GM19372 (cell line): ENCODE results near the gene INSYN1.

Source experiments
- ATAC-seq: cut with Tn5 transposase; IDR thresholded peaks from one replicate; pipeline ENCODE4 v1.9.1; 2021; ENCODE audit warnings: mild to moderate bottlenecking, low read depth, moderate library complexity; ENCODE audit not compliant: unreplicated experiment

Gene INSYN1

GRCh38 chr15:73777741-73778140 lies 24.6 kb upstream of the INSYN1 start:
- no peak for ATAC-seq

- no peak for ATAC-seq
Observed at GRCh38 chr15:73773428-73773827, 20.3 kb upstream of the INSYN1 start.

- no peak for ATAC-seq
Observed at GRCh38 chr15:73771385-73772045, 18.4 kb upstream of the INSYN1 start.

GRCh38 chr15:73770050-73770449 lies 16.9 kb upstream of the INSYN1 start:
- no peak for ATAC-seq

GRCh38 chr15:73767806-73768501 lies 14.8 kb upstream of the INSYN1 start:
- no peak for ATAC-seq

- ATAC-seq, result no peak
Observed at GRCh38 chr15:73766598-73766997, 13.4 kb upstream of the INSYN1 start.

GRCh38 chr15:73765778-73766177 lies 12.6 kb upstream of the INSYN1 start:
- no peak for ATAC-seq

- ATAC-seq, result no peak
Observed at GRCh38 chr15:73763931-73764330, 10.8 kb upstream of the INSYN1 start.

- no peak for ATAC-seq
Observed at GRCh38 chr15:73760330-73761329, 7.5 kb upstream of the INSYN1 start.

GRCh38 chr15:73758461-73758860 lies 5.3 kb upstream of the INSYN1 start:
- no peak for ATAC-seq

- no peak for ATAC-seq
Observed at GRCh38 chr15:73757571-73757970, 4.4 kb upstream of the INSYN1 start.

GRCh38 chr15:73756947-73757513 lies 3.9 kb upstream of the INSYN1 start:
- no peak for ATAC-seq

GRCh38 chr15:73756390-73756789 lies 3.2 kb upstream of the INSYN1 start:
- no peak for ATAC-seq

- ATAC-seq, result no peak
Observed at GRCh38 chr15:73755946-73756345, 2.8 kb upstream of the INSYN1 start.

- no peak for ATAC-seq
Observed at GRCh38 chr15:73755481-73755880, 2.3 kb upstream of the INSYN1 start.

GRCh38 chr15:73754461-73754860 lies 1.3 kb upstream of the INSYN1 start:
- no peak for ATAC-seq

GRCh38 chr15:73752806-73753193 lies 351 bp downstream of the INSYN1 start:
- ATAC-seq, result no peak

- no peak for ATAC-seq
Observed at GRCh38 chr15:73751899-73752805, 999 bp downstream of the INSYN1 start.

- no peak for ATAC-seq
Observed at GRCh38 chr15:73751511-73751898, 1.6 kb downstream of the INSYN1 start.

GRCh38 chr15:73750951-73751350 lies 2.2 kb downstream of the INSYN1 start:
- no peak for ATAC-seq
